D721Med (cell line): ENCODE measurements around the gene DLST.

Experiments
- DNase-seq: peaks from one replicate; pipeline ENCODE4 v3.0.0; 2011; ENCODE audit warnings: low spot score; ENCODE audit not compliant: insufficient read length
- FAIRE-seq: peaks from 2 replicates; lab custom pipeline; 2011; peaks lifted over from hg19 to GRCh38; lab: Jason Lieb, UNC
- CTCF ChIP-seq: IDR thresholded peaks from 2 replicates; pipeline ENCODE4 v1.5.1; 2012; ENCODE audit warnings: mild to moderate bottlenecking, control low read depth; ENCODE audit not compliant: insufficient read depth; ENCODE audit errors: missing control alignments

The DLST gene

GRCh38 chr14:74934041-74934440 lies 52.3 kb downstream of the DLST start:
- FAIRE-seq (no peak), DNase-seq (no peak)
- TF ChIP-seq CTCF: no peak

GRCh38 chr14:74934476-74935359 lies 53.0 kb downstream of the DLST start:
- no peak for TF ChIP-seq CTCF
- DNase-seq (no peak), FAIRE-seq (no peak)

- no peak for TF ChIP-seq CTCF
- DNase-seq (no peak), FAIRE-seq (no peak)
Observed at GRCh38 chr14:74935360-74935680, 53.6 kb downstream of the DLST start.

GRCh38 chr14:74936151-74936550 lies 54.4 kb downstream of the DLST start:
- no peak for FAIRE-seq
- no peak for TF ChIP-seq CTCF
- DNase-seq: no peak

GRCh38 chr14:74936731-74937130 lies 55.0 kb downstream of the DLST start:
- DNase-seq (no peak), FAIRE-seq (no peak)
- TF ChIP-seq CTCF: no peak

- FAIRE-seq: no peak
- no peak for DNase-seq
- no peak for TF ChIP-seq CTCF
Observed at GRCh38 chr14:74937171-74937570, 55.5 kb downstream of the DLST start.
